NCI-H146 treated with DMSO at 0.1 percent for 48 hours (cell line): ENCODE results near the gene ABR.
A peak's percentile ranks its signal among the peaks of the same experiment; 100 is the strongest.
"Not testable (repeated sequence)": the region's sequence is repeated elsewhere in the genome, so short reads cannot be mapped to it uniquely, and the experiment has no call there.

Source experiments
- DNase-seq: peaks from one replicate; lab custom pipeline; 2025; ENCODE audit not compliant: unreplicated experiment; lab: John Stamatoyannopoulos, UW

Gene ABR

GRCh38 chr17:1202291-1202690, 22.5 kb upstream of the ABR start:
- DNase-seq = no peak

- DNase-seq = no peak
Observed at GRCh38 chr17:1201132-1201702, 21.4 kb upstream of the ABR start.

GRCh38 chr17:1199271-1199743, 19.5 kb upstream of the ABR start:
- not testable (repeated sequence) for DNase-seq

GRCh38 chr17:1197781-1198490, 18.2 kb upstream of the ABR start:
- DNase-seq = no peak

- DNase-seq = no peak
Observed at GRCh38 chr17:1197379-1197778, 17.6 kb upstream of the ABR start.

- DNase-seq = no peak
Observed at GRCh38 chr17:1196946-1197345, 17.2 kb upstream of the ABR start.

- no peak for DNase-seq
Observed at GRCh38 chr17:1192911-1193699, 13.3 kb upstream of the ABR start.

- no peak for DNase-seq
Observed at GRCh38 chr17:1190751-1191331, 11.1 kb upstream of the ABR start.

- no peak for DNase-seq
Observed at GRCh38 chr17:1188812-1189504, 9.2 kb upstream of the ABR start.

- peak; percentile 31 for DNase-seq
Observed at GRCh38 chr17:1186923-1187771, 7.4 kb upstream of the ABR start.

GRCh38 chr17:1186214-1186820, 6.5 kb upstream of the ABR start:
- DNase-seq = no peak

GRCh38 chr17:1183171-1183873, 3.5 kb upstream of the ABR start:
- DNase-seq = no peak

GRCh38 chr17:1182811-1183170, 3.0 kb upstream of the ABR start:
- DNase-seq = no peak

GRCh38 chr17:1181753-1182137, 2.0 kb upstream of the ABR start:
- no peak for DNase-seq

- peak; percentile 18 for DNase-seq
Observed at GRCh38 chr17:1180958-1181752, 1.4 kb upstream of the ABR start.

GRCh38 chr17:1179112-1179817, 516 bp downstream of the ABR start:
- no peak for DNase-seq

- no peak for DNase-seq
Observed at GRCh38 chr17:1177016-1177700, 2.6 kb downstream of the ABR start.
